NCI-H510A (cell line): Measurements from ENCODE around the gene ZNF79.
"Not testable (repeated sequence)": the region's sequence is repeated elsewhere in the genome, so short reads cannot be mapped to it uniquely, and the experiment has no call there.

Experiments
- DNase-seq: peaks from one replicate; lab custom pipeline; 2025; lab: John Stamatoyannopoulos, UW

Gene ZNF79

GRCh38 chr9:127455324-127455992 is 31.3 kb downstream of the ZNF79 start:
- DNase-seq: no peak

GRCh38 chr9:127457191-127457878 is 33.2 kb downstream of the ZNF79 start:
- no peak for DNase-seq

- no peak for DNase-seq
These were observed 34.7 kb downstream of the ZNF79 start for GRCh38 chr9:127458921-127459320.

DNA sequence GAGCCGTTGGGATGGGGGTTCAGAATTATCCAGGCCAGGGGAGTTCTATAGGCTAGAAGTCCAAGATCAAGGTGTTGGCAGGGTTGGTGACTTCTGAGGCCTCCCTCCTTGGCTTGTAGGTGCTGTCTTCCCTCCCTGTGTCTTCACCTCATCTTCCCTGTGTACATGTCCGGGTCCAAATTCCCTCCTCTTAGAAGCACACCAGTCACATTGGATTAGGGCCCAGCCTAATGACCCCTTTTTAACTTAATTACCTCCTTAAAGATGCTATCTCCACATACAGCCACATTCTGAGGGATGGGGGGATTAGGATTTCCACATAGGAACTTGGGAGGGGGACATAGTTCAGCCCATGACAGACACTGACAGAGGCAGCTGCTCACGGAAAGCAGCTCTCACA is 39.2 kb downstream of the ZNF79 start:
- no peak for DNase-seq

GRCh38 chr9:127463911-127464310 is 39.7 kb downstream of the ZNF79 start:
- no peak for DNase-seq

DNA sequence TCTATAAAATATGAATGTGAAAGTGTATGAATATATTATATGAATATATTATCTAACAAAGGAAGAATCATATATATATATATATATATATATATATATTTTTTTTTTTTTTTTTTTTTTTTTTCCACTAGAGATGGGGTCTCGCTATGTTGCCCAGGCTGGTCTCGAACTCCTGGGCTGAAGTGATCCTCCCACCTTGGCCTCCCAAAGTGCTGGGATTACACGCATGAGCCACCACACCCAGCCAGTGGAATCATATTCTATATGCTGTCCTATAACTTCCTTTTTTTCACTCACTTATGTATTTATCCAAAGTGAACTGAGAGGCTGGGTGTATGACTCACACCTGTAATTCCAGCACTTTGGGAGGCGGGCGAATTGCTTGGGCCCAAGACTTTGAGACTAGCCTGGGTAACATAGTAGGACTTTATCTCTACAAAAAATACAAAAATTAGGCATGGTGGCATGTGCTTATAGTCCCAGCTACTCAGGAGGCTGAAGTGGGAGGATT is 42.3 kb downstream of the ZNF79 start:
- DNase-seq: not testable (repeated sequence)

GRCh38 chr9:127467621-127468020 is 43.4 kb downstream of the ZNF79 start:
- DNase-seq: no peak

- DNase-seq: no peak
These were observed 46.5 kb downstream of the ZNF79 start for GRCh38 chr9:127470662-127471061.

- DNase-seq: no peak
These were observed 49.3 kb downstream of the ZNF79 start for GRCh38 chr9:127473501-127473900.

DNA sequence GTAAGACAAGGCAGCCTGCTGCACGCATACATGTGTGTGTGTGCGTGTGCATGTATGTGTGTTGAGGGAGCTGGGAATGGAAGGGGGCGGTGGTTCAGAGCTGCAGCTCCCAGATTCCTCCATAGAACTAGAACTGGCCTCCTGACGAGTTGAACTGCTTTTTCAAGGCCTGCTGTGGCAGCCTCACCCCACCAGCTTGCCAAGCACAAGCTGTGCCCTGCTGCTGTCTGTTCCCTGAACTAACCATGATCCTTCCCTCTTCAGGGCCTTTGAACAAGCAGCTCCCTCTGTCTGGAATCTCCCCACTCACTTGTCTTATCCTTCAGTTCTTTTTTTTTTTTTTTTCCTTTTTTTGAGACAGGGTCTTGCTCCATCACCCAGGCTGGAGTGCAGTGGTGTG is 49.8 kb downstream of the ZNF79 start:
- no peak for DNase-seq

- DNase-seq: no peak
These were observed 50.4 kb downstream of the ZNF79 start for GRCh38 chr9:127474592-127474991.

- no peak for DNase-seq
These were observed 55.4 kb downstream of the ZNF79 start for GRCh38 chr9:127479507-127480081.

DNA sequence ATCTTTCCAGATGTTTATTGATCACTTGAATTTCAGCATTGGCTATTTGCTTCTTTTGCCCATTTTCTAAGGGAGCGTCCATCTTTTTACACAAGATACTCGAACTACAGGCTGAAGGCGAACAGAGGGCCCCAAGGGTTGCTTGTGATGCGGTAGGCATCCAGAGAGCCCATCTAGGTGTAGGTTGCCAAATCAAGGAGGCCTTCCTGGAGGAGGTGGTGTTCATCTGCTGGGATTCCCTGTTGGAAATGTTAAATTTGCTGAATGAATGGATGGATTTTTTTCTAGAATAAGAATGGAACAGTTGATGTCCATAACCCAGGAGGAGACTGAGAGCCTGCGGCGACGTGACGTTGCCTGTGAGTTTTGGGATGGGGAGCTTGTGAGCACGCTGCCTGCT is 58.5 kb downstream of the ZNF79 start:
- DNase-seq: no peak

DNA sequence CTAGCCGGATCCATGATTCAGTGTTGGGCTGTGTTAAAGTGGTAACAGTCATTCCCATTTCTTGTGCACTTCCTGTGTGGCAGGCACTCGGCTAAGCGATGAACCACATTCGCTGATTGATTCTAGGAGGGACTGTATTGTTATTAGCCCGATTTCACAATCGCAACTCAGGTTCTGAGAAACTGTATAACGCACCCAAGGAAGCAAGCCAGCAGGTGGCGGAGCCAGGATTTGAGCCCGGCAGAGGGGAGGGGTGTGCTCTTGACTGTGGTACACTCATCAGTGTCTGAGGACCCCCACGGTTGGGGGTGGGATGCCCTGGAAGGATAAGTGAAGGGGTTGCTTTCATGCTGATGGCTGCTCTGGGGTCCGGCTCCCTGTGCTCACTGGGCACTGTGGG is 61.8 kb downstream of the ZNF79 start:
- no peak for DNase-seq

DNA sequence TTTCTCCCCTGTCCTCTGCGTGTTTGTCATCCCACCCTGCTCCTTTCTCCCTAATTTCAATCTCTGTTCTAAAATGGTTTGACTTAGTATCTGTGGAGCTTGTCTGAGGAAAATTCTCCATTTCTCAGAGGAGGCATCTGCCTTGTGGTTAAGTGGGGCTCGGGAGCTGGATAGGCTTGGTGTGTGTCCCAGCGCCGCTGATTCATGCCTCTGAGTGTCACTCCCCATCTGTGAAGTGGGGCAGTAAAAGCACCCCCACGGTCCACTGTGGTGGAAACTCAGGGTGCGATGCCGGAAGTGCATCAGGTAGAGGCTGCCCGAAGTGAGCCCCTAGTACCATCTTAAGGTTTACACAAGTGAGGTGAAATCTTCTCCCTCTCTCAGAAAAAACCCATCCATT is 64.8 kb downstream of the ZNF79 start:
- DNase-seq: no peak

DNA sequence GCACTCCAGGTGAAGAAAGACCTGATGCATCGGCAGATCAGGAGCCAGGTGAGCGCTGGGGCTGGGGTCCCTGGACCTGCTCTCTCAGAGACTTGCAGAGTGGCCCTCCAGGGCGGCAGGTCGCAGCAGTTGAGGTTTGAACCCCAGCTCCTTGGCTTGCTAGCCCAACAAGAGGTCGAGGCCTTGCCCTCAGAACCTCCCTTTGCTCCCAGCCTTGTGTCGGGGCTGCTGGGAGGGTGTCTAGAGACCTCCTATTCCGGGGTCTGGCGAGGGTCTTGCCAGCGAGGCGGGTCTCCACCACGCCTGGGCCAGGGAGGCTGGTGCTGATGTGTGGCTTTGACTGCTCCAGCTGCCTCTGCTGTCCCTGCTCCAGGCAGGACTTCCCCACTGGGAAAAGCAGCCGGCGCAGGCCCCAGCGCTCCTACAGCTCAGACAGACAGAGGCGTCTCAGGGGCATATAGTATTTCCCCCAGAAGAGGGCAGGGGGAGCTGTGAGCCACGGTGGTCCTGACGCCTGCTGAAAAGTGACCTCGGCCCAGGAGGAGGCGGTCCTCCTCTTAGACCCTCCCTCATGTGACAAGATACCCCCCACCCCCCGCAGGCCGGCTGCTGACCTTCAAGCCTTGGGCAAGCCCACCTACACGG is 65.4 kb downstream of the ZNF79 start:
- DNase-seq: no peak

- no peak for DNase-seq
These were observed 66.5 kb downstream of the ZNF79 start for GRCh38 chr9:127490535-127491230.

DNA sequence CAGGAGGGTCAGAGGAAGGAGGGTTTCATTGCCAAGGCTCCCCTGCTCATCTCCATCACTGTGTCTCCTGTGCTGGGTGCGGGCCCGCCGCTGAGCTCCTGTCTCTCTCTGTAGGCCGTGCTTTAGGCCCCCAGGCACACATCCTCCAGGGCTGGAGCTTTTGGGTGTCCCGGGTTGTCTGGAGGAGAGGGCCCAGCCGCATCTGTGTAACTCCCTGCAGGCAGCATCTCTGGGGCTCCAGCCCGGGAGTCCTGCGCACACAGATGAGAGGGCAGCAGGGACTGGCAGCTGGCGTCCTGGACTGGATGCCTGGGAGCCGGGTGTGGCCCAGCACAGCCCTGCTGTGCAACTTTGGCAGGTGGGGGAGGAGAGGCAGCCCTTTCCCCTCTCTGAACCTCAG is 67.3 kb downstream of the ZNF79 start:
- DNase-seq: no peak

DNA sequence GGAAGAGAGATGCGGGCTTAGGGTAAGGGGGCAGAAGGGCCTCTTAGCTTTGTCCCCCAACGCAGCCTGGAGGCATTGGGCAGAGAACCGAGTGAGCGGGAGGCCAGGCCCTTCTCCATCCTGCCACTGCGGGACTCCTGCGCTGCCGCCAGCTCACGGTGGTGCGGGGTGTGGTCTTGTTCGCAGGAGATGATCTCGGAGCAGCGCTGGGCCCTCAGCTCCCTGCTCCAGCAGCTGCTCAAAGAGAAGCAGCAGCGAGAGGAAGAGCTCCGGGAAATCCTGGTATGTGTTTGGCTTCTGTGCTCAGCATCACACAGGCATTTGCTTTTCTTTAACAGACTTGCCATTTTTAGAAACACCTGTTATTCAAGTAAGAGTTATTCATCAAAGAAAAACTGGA is 68.4 kb downstream of the ZNF79 start:
- DNase-seq: no peak

GRCh38 chr9:127493592-127494303 is 69.6 kb downstream of the ZNF79 start:
- DNase-seq: no peak

DNA sequence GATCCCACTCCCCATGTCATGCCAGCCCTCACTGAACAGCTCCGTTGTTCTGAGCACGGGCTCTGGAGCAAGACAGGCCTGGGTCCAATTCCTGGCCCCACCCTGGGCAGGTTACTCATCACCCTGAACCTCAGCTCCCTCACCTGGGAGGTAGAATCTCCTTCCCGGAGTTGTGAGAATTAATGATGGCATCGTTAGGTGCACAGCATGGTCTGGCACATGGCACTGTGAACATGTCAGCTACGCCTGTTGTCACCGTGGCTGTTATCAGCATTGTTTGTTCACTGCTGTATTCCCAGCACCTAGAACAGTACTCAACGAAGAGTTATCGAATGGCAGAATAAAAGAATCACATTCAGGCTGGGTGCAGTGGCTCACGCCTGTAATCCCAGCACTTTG is 70.1 kb downstream of the ZNF79 start:
- no peak for DNase-seq
